T-helper 1 cell (primary cell): ENCODE measurements around the gene LILRA6.
A peak's percentile ranks its signal among the peaks of the same experiment; 100 is the strongest.
"Not testable (repeated sequence)": the region's sequence is repeated elsewhere in the genome, so short reads cannot be mapped to it uniquely, and the experiment has no call there.

Experiments used
- DNase-seq, 5 donors: peaks; one replicate each; pipeline ENCODE4 v3.0.0-alpha.2; 2012 to 2020

LILRA6 gene

GRCh38 chr19:54229146-54229545 is 13.4 kb downstream of the LILRA6 start:
- DNase-seq: no peak

- DNase-seq: not testable (repeated sequence)
These were observed 18.0 kb downstream of the LILRA6 start for GRCh38 chr19:54224619-54225018.

- not testable (repeated sequence) for DNase-seq
These were observed 18.7 kb downstream of the LILRA6 start for GRCh38 chr19:54223937-54224281.

GRCh38 chr19:54223277-54223936 is 19.2 kb downstream of the LILRA6 start:
- DNase-seq: not testable (repeated sequence)

- not testable (repeated sequence) for DNase-seq
These were observed 19.9 kb downstream of the LILRA6 start, which contains the start of gene LILRB3 for GRCh38 chr19:54222474-54223276. LILRB3 (minus strand) TSS chr19:54223007; CDS start chr19:54222976, 31 bp downstream.

- not testable (repeated sequence) for DNase-seq
These were observed 20.6 kb downstream of the LILRA6 start for GRCh38 chr19:54221947-54222346.

GRCh38 chr19:54219702-54220101 is 22.9 kb downstream of the LILRA6 start:
- not testable (repeated sequence) for DNase-seq

GRCh38 chr19:54218960-54219661 is 23.5 kb downstream of the LILRA6 start:
- no peak for DNase-seq

- DNase-seq: no peak
These were observed 24.3 kb downstream of the LILRA6 start for GRCh38 chr19:54218259-54218658.

GRCh38 chr19:54217517-54218247 is 24.9 kb downstream of the LILRA6 start:
- DNase-seq: not testable (repeated sequence)

- DNase-seq: no peak
These were observed 25.7 kb downstream of the LILRA6 start for GRCh38 chr19:54216869-54217268.

GRCh38 chr19:54214734-54215133 is 27.9 kb downstream of the LILRA6 start:
- DNase-seq: not testable (repeated sequence)

- not testable (repeated sequence) for DNase-seq
These were observed 28.4 kb downstream of the LILRA6 start for GRCh38 chr19:54214217-54214616.

- no peak for DNase-seq
These were observed 31.4 kb downstream of the LILRA6 start for GRCh38 chr19:54211235-54211634.

GRCh38 chr19:54209811-54210494 is 32.6 kb downstream of the LILRA6 start:
- no peak for DNase-seq

GRCh38 chr19:54209058-54209810 is 33.4 kb downstream of the LILRA6 start:
- no peak for DNase-seq

GRCh38 chr19:54208784-54209057 is 33.9 kb downstream of the LILRA6 start:
- DNase-seq: no peak

GRCh38 chr19:54207983-54208783 is 34.4 kb downstream of the LILRA6 start:
- DNase-seq: peak in 1 of 5 donors; percentile 60

- no peak for DNase-seq
These were observed 35.0 kb downstream of the LILRA6 start for GRCh38 chr19:54207676-54207982.

GRCh38 chr19:54207193-54207592 is 35.4 kb downstream of the LILRA6 start:
- DNase-seq: not testable (repeated sequence)

- DNase-seq: no peak
These were observed 35.8 kb downstream of the LILRA6 start for GRCh38 chr19:54206831-54207177.
